Urothelium cell line (cell line): ENCODE measurements around the gene PGM3.

Experiments
- DNase-seq: peaks from one replicate; pipeline ENCODE4 v3.0.0; 2011; ENCODE audit warnings: low spot score, mixed read lengths
- FAIRE-seq: peaks from 2 replicates; lab custom pipeline; 2011; peaks lifted over from hg19 to GRCh38; lab: Jason Lieb, UNC

PGM3 gene

DNA sequence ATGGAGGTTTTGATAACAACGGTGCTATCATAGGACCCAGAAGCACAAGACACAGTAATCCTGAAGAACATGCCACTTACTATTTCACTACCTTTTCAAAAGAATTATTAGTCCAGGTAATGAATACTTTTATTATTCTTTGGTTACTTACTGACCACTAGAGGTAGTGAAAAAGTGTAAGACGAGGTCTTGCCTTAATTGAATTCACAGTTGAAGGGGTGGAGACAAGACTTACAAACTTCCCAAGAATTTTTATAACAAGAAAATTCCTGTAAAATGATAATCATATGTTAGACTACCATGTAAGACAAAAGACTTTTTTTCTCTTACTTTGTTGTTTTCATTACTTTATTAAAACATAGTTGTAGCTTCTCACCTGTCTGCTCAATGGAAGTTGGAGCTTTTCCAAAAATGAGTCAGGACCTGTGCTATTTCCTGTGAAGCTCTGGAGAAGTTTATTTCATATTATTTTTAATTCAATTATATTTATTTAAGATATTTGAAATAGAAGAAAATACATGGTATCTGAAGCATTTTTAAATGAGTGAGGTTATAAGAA is 73.2 kb downstream of the PGM3 start:
- FAIRE-seq (no peak), DNase-seq (no peak)

DNA sequence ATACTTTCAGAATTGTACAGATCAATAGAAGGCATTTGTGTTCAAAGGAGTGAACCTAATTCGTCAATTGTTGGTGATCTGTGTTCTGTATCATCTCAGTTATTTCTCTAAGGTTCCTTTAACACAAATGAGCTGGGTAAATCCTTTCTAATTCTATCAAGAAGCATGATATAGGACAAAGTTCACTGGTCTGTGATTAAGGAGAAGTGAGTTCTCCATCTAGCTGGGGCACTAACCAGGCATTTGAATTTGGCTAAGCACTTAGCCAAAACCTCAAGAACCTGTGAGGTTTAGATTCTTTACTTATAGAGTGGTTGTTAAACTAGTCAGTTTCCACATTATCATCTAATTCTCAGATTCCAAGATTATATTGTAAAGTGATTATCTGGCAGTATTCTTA is 75.3 kb downstream of the PGM3 start:
- FAIRE-seq (no peak), DNase-seq (no peak)
